Measurements from ENCODE around the gene CREB3L4. TPM values are rescaled to one million over a fixed set of nuclear protein-coding genes. Genes with fewer than 3 reads are reported as not detected.

CREB3L4 gene
- total and polyA plus RNA-seq, 2 of the 13 experiments (the other 11 are each of a cell fraction or from before 2014, with no cell fraction given) = 9.9 to 18.7 TPM

- TF ChIP-seq ZNF790 (CRISPR knock-in tag; IDR thresholded peaks at IDR 0.05; ENCODE audit: borderline replicate concordance) = 0 out of 2 replicates have a peak, but pooled peaks have one; percentile 25
- TF ChIP-seq ZBED4 (CRISPR knock-in tag; IDR thresholded peaks at IDR 0.05; ENCODE audit: borderline replicate concordance) = peak; percentile 41; the same call in 1 of the 2 replicates
- TF ChIP-seq PBX2 (CRISPR knock-in tag; IDR thresholded peaks at IDR 0.05) = no peak
- TF ChIP-seq THRA (CRISPR knock-in tag; IDR thresholded peaks at IDR 0.05; ENCODE audit: borderline replicate concordance) = peak; percentile 19
- TF ChIP-seq ZNF556 (CRISPR knock-in tag; IDR thresholded peaks at IDR 0.05; ENCODE audit: borderline replicate concordance) = peak; percentile 70; the same call in 1 of the 2 replicates
- TF ChIP-seq ARID3A (IDR thresholded peaks at IDR 0.05; ENCODE audit: low read depth, low read length) = no peak
- TF ChIP-seq ZNF780A (CRISPR knock-in tag; IDR thresholded peaks at IDR 0.05) = 0 out of 2 replicates have a peak, but pooled peaks have one; percentile 37
- TF ChIP-seq POLR2AphosphoS5 (IDR thresholded peaks at IDR 0.05; ENCODE audit: low read depth, low read length) = peak; percentile 79
- TF ChIP-seq HDAC6 (IDR thresholded peaks at IDR 0.05; ENCODE audit: low read depth, low read length) = no peak
- peak; percentile 86; the same call in 1 of the 2 replicates for TF ChIP-seq UBTF (CRISPR knock-in tag; IDR thresholded peaks at IDR 0.05)
- peak; percentile 18; the same call in 1 of the 2 replicates for TF ChIP-seq SIX1 (CRISPR knock-in tag; IDR thresholded peaks at IDR 0.05; ENCODE audit: borderline replicate concordance)
- TF ChIP-seq ZKSCAN5 (CRISPR knock-in tag; IDR thresholded peaks at IDR 0.05) = no peak
- no peak for TF ChIP-seq ZNF572 (CRISPR knock-in tag; IDR thresholded peaks at IDR 0.05)
- no peak for TF ChIP-seq MATR3 (CRISPR knock-in tag; IDR thresholded peaks at IDR 0.05)
These were observed 9.8 kb downstream of the CREB3L4 start, which contains the start of gene JTB (continued) for GRCh38 chr1:153977250-153978240.

All from HepG2 (cell line).